Panc1 (cell line): ENCODE measurements around the gene ACTR1B. TPM values are rescaled to one million over a fixed set of nuclear protein-coding genes. Genes with fewer than 3 reads are reported as not detected.

Experiments
- ATAC-seq: fragments of 200-7000 bp; cut with Tn5 transposase; 2 replicates; pipeline ENCODE4 v1.9.1; 2020; ENCODE audit warnings: mild to moderate bottlenecking, moderate library complexity
- BruUV-seq: library from RNA; stranded (reverse); fragments of 400-500 nt; replicated peaks from 2 replicates; lab custom pipeline; 2021; lab: Mats Ljungman, UMichigan
- CTCF ChIA-PET: fragments of 300-600 bp; sonication (Branson Sonifier 250); formaldehyde crosslinking; loops from one replicate; lab custom pipeline; 2022; ENCODE audit warnings: antibody characterized with exemption; lab: Charles Lee
- POLR2A ChIA-PET: fragments of 300-600 bp; sonication (Branson Sonifier 250); formaldehyde crosslinking; loops from one replicate; lab custom pipeline; 2022; ENCODE audit warnings: antibody characterized with exemption; lab: Charles Lee
- DNase-seq: peaks from one replicate; pipeline ENCODE4 v3.0.0-alpha.2; 2010; ENCODE audit warnings: low read depth, low spot score
- H3K27ac ChIP-seq: 2 replicates; pipeline ENCODE4 v1.5.1; 2011; ENCODE audit warnings: mild to moderate bottlenecking, low read length, inconsistent platforms
- H3K27me3 ChIP-seq: fragments of 200-500 bp; sonication (Bioruptor generic); 2 replicates; pipeline ENCODE4 v1.6.0; 2014; ENCODE audit warnings: low read length, inconsistent platforms; ENCODE audit not compliant: control insufficient read depth, insufficient read depth
- H3K36me3 ChIP-seq: fragments of 200-500 bp; sonication (Bioruptor generic); 2 replicates; pipeline ENCODE4 v1.5.1; 2014; ENCODE audit warnings: inconsistent platforms, mild to moderate bottlenecking, low read length, moderate library complexity; ENCODE audit not compliant: control insufficient read depth, insufficient read depth
- H3K4me1 ChIP-seq: 2 replicates; pipeline ENCODE4 v1.5.1; 2011; ENCODE audit warnings: inconsistent platforms, mild to moderate bottlenecking, low read length, moderate library complexity; ENCODE audit not compliant: control insufficient read depth, insufficient read depth
- H3K4me3 ChIP-seq, 2 experiments: 2 replicates each; pipeline ENCODE4 v1.5.1; 2011 to 2012; ENCODE audit warnings: low read depth in 2 of 2, low read length in 2 of 2, mild to moderate bottlenecking in 2 of 2, inconsistent platforms in 1 of 2, moderate library complexity in 1 of 2
- H3K9me3 ChIP-seq: fragments of 200-500 bp; sonication (Bioruptor generic); 2 replicates; pipeline ENCODE4 v1.5.1; 2014; ENCODE audit warnings: low read depth, mild to moderate bottlenecking, inconsistent platforms, low read length, moderate library complexity; ENCODE audit not compliant: control insufficient read depth, insufficient read depth
- CTCF ChIP-seq: fragments of 450-650 bp; IDR thresholded peaks from 2 replicates; pipeline ENCODE4 v1.5.1; 2017; ENCODE audit warnings: mild to moderate bottlenecking
- POLR2AphosphoS5 ChIP-seq: IDR thresholded peaks from 2 replicates; pipeline ENCODE4 v1.6.1; 2012; ENCODE audit warnings: mild to moderate bottlenecking, low read depth, low read length, moderate library complexity
- REST ChIP-seq, 2 experiments: IDR thresholded peaks; 2 replicates each; pipeline ENCODE4 v1.6.1; 2011 to 2012; ENCODE audit warnings: low read depth in 2 of 2, control low read depth in 1 of 2, low read length in 1 of 2, mild to moderate bottlenecking in 1 of 2, moderate library complexity in 1 of 2; ENCODE audit not compliant: insufficient read depth in 1 of 2
- SIN3A ChIP-seq: IDR thresholded peaks from 2 replicates; pipeline ENCODE4 v1.6.1; 2012; ENCODE audit warnings: low read depth, mild to moderate bottlenecking, low read length, moderate library complexity, borderline replicate concordance; ENCODE audit not compliant: insufficient read depth
- TCF7L2 ChIP-seq: IDR thresholded peaks from 2 replicates; pipeline ENCODE4 v1.6.1; 2011; ENCODE audit warnings: mild to moderate bottlenecking, low read depth, low read length, inconsistent platforms
- in situ Hi-C: cut with HindIII; loops from 2 replicates; pipeline ENCODE4 v1.10.0; 2016; ENCODE audit warnings: low sequenced_read_pairs, low pct_unique_long_range_greater_than_20kb
- intact Hi-C: fragments of 100-400 bp; cut with micrococcal nuclease; formaldehyde crosslinking; loops from one replicate; pipeline ENCODE4 v1.10.0; 2022; ENCODE audit not compliant: unreplicated experiment
- total RNA-seq: library from RNA; stranded (reverse); gene quantifications from one replicate; pipeline ENCODE4 v1.2.1, GENCODE V29; 2021; ENCODE audit not compliant: unreplicated experiment

The ACTR1B gene
- total RNA-seq, 1 experiment from 2014 or later: 28.1 TPM

GRCh38 chr2:97711394-97711711, 47.5 kb upstream of the ACTR1B start:
- no peak overlapping the region for H3K27ac ChIP-seq
- intact Hi-C loops (no loop called here), in situ Hi-C loops (no loop called here)
- ATAC-seq (no peak), DNase-seq (no peak)
- BruUV-seq: no TSS peak
- TF ChIP-seq TCF7L2 (no peak), SIN3A (no peak), CTCF (no peak), POLR2AphosphoS5 (no peak), REST (IDR thresholded peaks at IDR 0.05; ENCODE audit: insufficient read depth in 1 of 2, low read depth in 2 of 2, low read length in 1 of 2) (no peak)
- POLR2A ChIA-PET: no interaction called here
- no peaks in the 10 kb centered on the region for H3K9me3 ChIP-seq
- CTCF ChIA-PET: no interaction called here
- no peaks in the 10 kb centered on the region for H3K36me3 ChIP-seq
- no peak overlapping the region for H3K4me3 ChIP-seq
- H3K4me1 ChIP-seq: no peaks in the 10 kb centered on the region
- H3K27me3 ChIP-seq: no peaks in the 10 kb centered on the region

- BruUV-seq: no TSS peak
- Histone ChIP-seq H3K9me3 (no peaks in the 10 kb centered on the region), H3K36me3 (no peaks in the 10 kb centered on the region), H3K27ac (no peak overlapping the region), H3K27me3 (no peaks in the 10 kb centered on the region), H3K4me1 (no peaks in the 10 kb centered on the region), H3K4me3 (no peak overlapping the region)
- in situ Hi-C loops: no loop called here
- ChIA-PET POLR2A (no interaction called here), CTCF (interaction anchor here (0.5 kb wide), 1 partner anchor 18 kb away, joined by 5 read pairs; no protein-coding TSS in a partner anchor)
- no peak for DNase-seq
- no peak for ATAC-seq
- intact Hi-C loops: loop anchor here (10.0 kb wide), 1 partner anchor 676 kb away; no protein-coding TSS in a partner anchor
- TF ChIP-seq SIN3A: no peak
Observed at GRCh38 chr2:97708608-97709007, 44.8 kb upstream of the ACTR1B start.

GRCh38 chr2:97708048-97708380, 44.2 kb upstream of the ACTR1B start:
- no peak for DNase-seq
- H3K27ac ChIP-seq: no peak overlapping the region
- POLR2A ChIA-PET: no interaction called here
- TF ChIP-seq POLR2AphosphoS5: no peak
- TF ChIP-seq SIN3A: no peak
- TF ChIP-seq REST (IDR thresholded peaks at IDR 0.05; ENCODE audit: insufficient read depth in 1 of 2, low read depth in 2 of 2, low read length in 1 of 2): no peak
- no peak for TF ChIP-seq TCF7L2
- no peak for TF ChIP-seq CTCF
- CTCF ChIA-PET: no interaction called here
- H3K27me3 ChIP-seq: no peaks in the 10 kb centered on the region
- H3K4me3 ChIP-seq: no peak overlapping the region
- BruUV-seq: no TSS peak
- in situ Hi-C loops: no loop called here
- H3K9me3 ChIP-seq: no peaks in the 10 kb centered on the region
- intact Hi-C loops: loop anchor here (10.0 kb wide), 1 partner anchor 677 kb away; no protein-coding TSS in a partner anchor
- no peaks in the 10 kb centered on the region for H3K4me1 ChIP-seq
- ATAC-seq: no peak
- H3K36me3 ChIP-seq: no peaks in the 10 kb centered on the region
